UCSD-AML1 (cell line): ENCODE data around the gene GABARAP.

ENCODE experiments used
- DNase-seq: peaks from one replicate; lab custom pipeline; 2025; ENCODE audit not compliant: unreplicated experiment; lab: John Stamatoyannopoulos, UW

Gene GABARAP

DNA sequence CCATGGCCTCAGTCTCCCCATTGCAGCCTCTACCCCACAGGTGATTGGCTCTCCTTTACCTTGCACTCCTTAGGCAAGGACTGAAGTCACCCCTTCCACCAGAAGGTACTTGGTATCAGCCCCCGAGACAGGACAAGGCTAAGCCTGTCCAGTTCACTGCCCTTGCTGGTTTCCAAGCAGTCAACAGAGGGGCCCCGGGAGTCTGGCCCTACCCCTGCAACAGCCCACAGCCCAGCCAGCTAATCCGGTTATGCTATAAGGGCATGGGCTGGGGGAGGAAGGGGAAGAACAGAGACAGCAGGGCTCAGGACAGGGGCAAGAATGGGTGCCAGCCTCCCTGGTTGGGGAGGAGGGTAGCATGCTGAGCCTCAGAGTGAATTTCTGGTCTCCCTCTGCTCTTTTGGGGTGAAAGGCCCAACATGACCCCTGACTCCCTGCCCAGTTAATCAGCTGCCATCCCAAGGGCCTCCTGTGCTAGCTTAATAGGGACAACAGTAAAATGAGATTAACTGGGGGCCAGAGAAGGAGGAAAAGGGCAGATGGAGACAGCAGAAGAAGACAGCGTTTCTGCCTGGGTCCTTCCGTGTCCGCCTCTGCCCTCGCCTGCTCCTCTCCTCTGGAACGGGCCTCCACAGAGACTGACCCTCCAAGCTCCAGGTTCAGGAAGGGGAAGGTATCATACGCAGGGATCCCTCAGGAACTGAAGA, 33.3 kb downstream of the GABARAP start:
- no peak for DNase-seq

DNA sequence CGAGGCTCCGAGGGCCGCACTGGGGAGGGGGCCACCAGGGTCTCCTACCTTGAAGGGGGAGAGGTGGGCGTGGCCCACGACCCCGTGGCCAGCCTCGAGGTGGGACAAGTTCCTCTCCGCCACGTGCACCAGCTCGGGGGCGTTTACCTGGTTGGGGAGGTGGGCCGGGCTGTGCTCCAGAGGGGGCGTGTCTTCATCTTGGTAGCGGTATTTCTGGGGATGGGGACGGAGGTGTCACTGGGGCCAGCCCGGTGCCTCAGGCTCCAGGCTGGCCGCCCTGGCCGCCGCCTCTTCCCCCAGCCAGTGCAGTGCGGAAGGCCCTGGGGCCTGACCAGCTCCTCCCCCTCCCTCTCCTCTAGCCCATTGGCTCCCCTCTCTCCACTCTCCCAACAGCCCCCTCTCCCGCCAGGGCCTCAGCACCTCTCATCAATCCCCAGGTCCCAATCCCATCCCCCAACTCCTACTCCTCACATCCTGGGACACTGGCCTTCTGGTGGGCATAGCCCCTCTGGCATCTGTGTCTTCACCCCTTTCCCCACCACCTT, 34.1 kb downstream of the GABARAP start:
- no peak for DNase-seq

DNA sequence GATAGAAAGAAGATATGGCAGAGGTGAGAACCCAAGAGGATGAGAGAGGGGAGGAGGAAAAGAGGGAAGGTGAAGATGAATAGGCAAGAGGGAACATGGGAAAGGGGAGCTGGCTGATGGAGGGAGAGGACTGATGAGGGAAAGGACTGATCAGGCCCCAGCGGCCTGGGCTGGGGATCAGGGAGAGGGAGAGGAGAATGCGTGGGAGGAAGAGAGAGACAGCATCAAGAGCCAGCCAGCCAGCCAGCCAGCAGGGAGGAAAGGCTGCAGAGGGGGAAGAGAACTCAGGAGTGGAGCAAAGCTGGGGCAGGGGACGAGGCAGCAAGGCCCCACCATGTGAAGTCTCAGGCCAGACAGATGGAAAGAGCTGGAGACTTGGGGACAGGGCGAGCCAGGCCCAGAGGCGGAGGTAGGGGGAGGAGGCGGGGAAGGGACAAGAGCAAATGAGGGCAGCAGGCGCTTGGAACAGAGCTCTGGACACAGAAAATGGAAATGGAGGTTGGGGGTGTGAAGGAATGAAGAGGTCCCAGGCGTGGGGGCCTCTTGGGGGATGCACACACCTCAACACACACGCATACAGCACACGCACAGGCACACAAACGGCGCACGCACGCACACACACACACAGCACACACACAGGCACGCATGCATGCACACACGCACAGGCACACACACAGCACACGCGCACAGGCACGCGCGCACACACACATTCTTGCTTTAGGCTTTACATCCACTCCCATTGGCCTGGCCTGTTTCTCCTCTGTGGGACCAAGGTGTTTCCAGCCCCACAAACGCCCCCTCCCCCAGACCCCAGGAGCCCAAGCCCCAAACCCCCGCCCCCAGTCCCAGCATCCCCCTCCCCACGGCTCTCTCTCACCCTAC, 34.9 kb downstream of the GABARAP start:
- no peak for DNase-seq

GRCh38 chr17:7205561-7205960, 36.7 kb downstream of the GABARAP start:
- DNase-seq, result no peak

DNA sequence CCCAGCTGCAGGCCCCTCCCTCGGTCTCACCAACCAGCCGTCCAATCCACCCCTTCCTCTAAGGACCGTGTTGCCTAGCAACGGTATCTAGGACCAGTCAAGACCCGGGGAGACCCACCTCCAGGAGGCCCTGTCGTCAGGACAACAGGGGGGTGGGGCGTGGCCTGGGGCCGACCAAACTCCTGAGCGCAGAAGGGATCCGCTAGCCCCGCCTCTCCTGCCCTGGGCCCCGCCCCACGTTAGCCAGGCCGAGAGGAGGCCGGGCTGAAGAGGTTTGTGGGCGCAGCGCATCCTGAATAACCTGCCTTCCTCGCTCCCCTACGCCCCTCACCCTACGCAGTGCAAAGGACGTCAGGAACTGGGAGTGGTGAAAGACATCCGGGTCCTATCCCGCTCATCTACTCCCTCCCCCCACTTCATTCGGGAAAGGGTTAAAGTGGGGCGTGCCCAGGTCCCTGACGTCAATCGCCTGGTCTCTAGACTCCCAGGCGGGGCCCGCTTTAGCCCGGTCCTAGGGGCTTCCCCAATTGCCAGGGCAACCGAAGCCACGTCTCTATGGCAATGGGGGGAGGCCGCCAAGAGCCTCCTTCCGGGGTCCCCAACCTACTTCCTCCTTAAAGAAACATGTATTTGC, 37.3 kb downstream of the GABARAP start:
- no peak for DNase-seq

DNA sequence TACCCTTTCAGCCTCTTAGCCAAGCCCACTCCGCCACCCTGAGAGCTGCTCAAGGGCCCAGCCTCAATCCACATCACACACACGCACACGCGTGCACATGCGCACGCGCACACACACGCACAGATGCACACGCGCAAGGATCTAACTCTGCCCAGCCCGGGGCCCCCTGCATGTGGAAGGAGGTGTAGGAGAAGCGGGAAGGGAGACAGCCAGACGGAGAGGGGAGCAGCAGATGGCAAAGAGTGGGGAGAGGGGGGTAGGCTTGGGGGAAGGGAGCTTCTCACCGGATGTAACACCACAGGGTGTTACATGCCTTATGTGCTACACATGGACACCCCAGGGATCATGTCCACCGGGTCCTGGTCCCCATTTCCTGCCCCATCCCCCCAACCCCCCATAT, 37.9 kb downstream of the GABARAP start:
- DNase-seq, result no peak

DNA sequence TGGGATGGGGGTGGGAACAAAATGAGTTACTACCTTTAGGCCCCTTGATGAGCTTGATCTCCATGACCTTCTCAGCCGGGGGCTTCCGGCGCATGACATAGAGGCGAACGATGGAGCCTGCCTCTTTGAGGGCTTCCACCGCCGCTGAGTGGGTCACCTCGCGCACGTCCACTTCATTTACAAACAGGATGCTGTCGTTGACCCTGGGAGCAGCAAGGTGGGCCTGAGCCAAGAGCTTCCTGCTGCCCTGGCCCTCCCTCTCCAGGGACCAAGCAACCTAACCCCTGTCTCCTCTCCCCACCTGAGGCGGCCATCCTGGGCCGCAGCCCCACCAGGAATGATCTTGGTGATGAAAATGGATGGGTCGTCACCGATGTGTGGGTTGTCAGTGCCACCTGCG, 38.9 kb downstream of the GABARAP start:
- no peak for DNase-seq

DNA sequence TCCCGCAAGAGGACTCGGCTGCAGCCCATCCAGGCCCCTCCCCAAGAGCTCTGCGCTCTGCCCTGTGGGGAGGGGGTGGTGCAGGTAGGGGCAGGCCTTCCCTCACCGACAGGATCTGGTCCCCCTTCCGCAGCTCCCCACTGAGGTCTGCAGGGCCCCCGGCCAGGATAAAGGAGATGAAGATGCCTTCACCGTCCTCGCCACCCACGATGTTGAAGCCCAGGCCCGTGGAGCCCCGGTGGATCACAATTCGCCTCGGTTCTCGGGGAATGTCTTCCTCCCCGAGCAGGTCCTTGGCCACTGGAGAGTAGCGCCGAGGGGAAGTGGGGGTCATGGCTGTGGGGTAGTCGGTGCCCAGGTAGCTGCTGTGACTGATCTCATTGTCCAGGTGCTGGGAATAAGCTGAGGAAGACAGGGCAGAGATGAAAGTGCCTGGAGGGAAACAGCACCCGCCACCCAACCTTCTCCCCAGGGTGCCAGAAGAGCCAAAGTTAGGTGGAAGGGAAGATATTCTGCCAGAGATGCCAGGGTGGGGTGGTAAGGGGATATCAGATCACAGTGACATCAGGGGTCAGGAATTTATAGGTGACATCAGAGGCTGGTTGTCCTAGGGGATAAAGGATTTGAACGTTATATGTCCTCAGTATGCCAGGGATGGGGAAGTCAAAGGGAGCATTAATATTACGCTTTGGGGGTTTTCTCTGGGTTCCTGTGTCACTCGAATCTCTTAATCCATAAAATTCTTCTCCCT, 45.4 kb downstream of the GABARAP start:
- DNase-seq, result no peak

DNA sequence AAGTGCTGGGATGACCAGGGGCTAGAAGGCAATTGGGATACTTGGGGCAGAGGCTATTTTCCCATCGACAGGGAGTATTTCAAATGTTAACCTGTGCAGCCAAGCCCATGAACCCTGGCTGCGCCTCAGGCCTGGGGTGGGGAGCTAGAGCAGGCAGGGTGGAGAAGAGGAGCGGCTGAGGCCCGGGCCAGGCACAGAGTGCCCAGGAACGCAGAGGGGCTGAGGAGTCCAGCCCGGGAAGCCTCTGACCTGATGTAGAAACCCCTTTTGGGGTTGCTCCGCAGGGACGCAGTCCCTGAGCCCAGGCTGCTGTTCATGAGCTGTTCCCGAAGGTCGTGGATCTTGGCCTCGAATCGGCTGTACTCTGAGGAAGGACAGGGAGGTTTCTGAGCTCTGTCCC, 46.3 kb downstream of the GABARAP start:
- DNase-seq, result no peak

- no peak for DNase-seq
Measured at GRCh38 chr17:7192271-7192937, 49.8 kb downstream of the GABARAP start.

GRCh38 chr17:7191571-7192270, 50.5 kb downstream of the GABARAP start:
- DNase-seq, result no peak

DNA sequence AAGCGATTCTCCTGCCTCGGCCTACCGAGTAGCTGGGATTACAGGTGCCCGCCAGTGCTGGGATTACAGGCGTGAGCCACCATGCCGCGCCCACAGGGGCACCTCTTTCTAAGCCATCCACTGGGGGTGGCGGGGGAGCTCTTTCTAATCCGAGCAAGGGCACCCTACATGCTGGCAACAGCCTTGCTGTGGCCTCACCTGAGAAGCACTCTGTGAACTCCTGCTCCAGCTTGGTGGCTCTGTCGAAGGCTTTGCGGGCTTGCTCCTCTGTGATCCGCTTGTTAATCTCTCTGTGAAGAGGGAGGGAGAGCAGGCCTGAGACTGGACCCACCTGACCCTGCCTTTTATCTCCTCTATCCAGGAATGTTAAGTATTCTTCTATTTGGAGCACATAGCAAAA, 51.2 kb downstream of the GABARAP start:
- DNase-seq, result no peak

- DNase-seq, result no peak
Measured at GRCh38 chr17:7190276-7190917, 51.9 kb downstream of the GABARAP start.
